Astrocyte (in vitro differentiated cells and primary cell): ENCODE measurements around the gene RNGTT. TPM values are rescaled to one million over a fixed set of nuclear protein-coding genes. Genes with fewer than 3 reads are reported as not detected.

Experiments used
- DNase-seq: peaks from one replicate; pipeline ENCODE4 v3.0.0-alpha.2; 2010; ENCODE audit warnings: low read depth
- FAIRE-seq: peaks from 2 replicates; lab custom pipeline; 2011; peaks lifted over from hg19 to GRCh38; lab: Jason Lieb, UNC
- H2AFZ ChIP-seq: 2 replicates; pipeline ENCODE4 v1.6.0; 2012; ENCODE audit warnings: low read depth, low read length, inconsistent platforms
- H3K27ac ChIP-seq: 2 replicates; pipeline ENCODE4 v1.5.1; 2011; ENCODE audit warnings: low read depth, low read length, inconsistent platforms
- H3K27me3 ChIP-seq: 2 replicates; pipeline ENCODE4 v1.6.0; 2011; ENCODE audit warnings: low read length, inconsistent platforms; ENCODE audit not compliant: insufficient read depth
- H3K36me3 ChIP-seq: 2 replicates; pipeline ENCODE4 v1.5.1; 2011; ENCODE audit warnings: low read length, inconsistent platforms; ENCODE audit not compliant: insufficient read depth
- H3K4me1 ChIP-seq: 2 replicates; pipeline ENCODE4 v1.5.1; 2011; ENCODE audit warnings: low read length, inconsistent platforms; ENCODE audit not compliant: insufficient read depth
- H3K4me2 ChIP-seq: 2 replicates; pipeline ENCODE4 v1.6.0; 2012; ENCODE audit warnings: low read length, inconsistent platforms
- H3K4me3 ChIP-seq: 2 replicates; pipeline ENCODE4 v1.5.1; 2011; ENCODE audit warnings: low read depth, mild to moderate bottlenecking, low read length, inconsistent platforms; ENCODE audit not compliant: insufficient read depth
- H3K79me2 ChIP-seq: 2 replicates; pipeline ENCODE4 v1.6.0; 2012; ENCODE audit warnings: mild to moderate bottlenecking, low read length, inconsistent platforms; ENCODE audit not compliant: insufficient read depth
- H3K9ac ChIP-seq: 2 replicates; pipeline ENCODE4 v1.6.0; 2012; ENCODE audit warnings: mild to moderate bottlenecking, low read length, inconsistent platforms
- H3K9me3 ChIP-seq: 2 replicates; pipeline ENCODE4 v1.5.1; 2012; ENCODE audit warnings: low read depth, mild to moderate bottlenecking, low read length, inconsistent platforms; ENCODE audit not compliant: insufficient read depth
- H4K20me1 ChIP-seq: 2 replicates; pipeline ENCODE4 v1.6.0; 2012; ENCODE audit warnings: low read length, inconsistent platforms; ENCODE audit not compliant: insufficient read depth
- H3K27ac Mint-ChIP-seq: one replicate; pipeline ENCODE4 v1.8.0; 2021; ENCODE audit warnings: mild to moderate bottlenecking, mixed read lengths; ENCODE audit not compliant: unreplicated experiment
- H3K27me3 Mint-ChIP-seq: one replicate; pipeline ENCODE4 v1.8.0; 2021; ENCODE audit warnings: low read depth, mixed read lengths; ENCODE audit not compliant: unreplicated experiment
- H3K36me3 Mint-ChIP-seq: one replicate; pipeline ENCODE4 v1.8.0; 2021; ENCODE audit warnings: low read depth, mixed read lengths; ENCODE audit not compliant: unreplicated experiment
- H3K4me1 Mint-ChIP-seq: one replicate; pipeline ENCODE4 v1.8.0; 2021; ENCODE audit warnings: low read depth, mixed read lengths; ENCODE audit not compliant: unreplicated experiment
- H3K4me3 Mint-ChIP-seq: one replicate; pipeline ENCODE4 v1.8.0; 2021; ENCODE audit warnings: mild to moderate bottlenecking, moderate library complexity, mixed read lengths; ENCODE audit not compliant: unreplicated experiment
- H3K9me3 Mint-ChIP-seq: one replicate; pipeline ENCODE4 v1.8.0; 2021; ENCODE audit warnings: mild to moderate bottlenecking, mixed read lengths; ENCODE audit not compliant: unreplicated experiment
- CTCF ChIP-seq: IDR thresholded peaks from 2 replicates; pipeline ENCODE4 v1.5.1; 2011; ENCODE audit warnings: low read depth, mild to moderate bottlenecking, inconsistent platforms, low read length, moderate library complexity; ENCODE audit not compliant: insufficient read depth
- EZH2 ChIP-seq: IDR thresholded peaks from 2 replicates; pipeline ENCODE4 v1.6.1; 2012; ENCODE audit warnings: mild to moderate bottlenecking, low read length, inconsistent platforms; ENCODE audit not compliant: insufficient read depth
- total RNA-seq: library from RNA; stranded (reverse); gene quantifications from 2 replicates; pipeline ENCODE4 v1.2.1, GENCODE V29; 2021

Gene RNGTT
- total RNA-seq, 1 donor from 2014 or later, result 16.0 TPM

DNA sequence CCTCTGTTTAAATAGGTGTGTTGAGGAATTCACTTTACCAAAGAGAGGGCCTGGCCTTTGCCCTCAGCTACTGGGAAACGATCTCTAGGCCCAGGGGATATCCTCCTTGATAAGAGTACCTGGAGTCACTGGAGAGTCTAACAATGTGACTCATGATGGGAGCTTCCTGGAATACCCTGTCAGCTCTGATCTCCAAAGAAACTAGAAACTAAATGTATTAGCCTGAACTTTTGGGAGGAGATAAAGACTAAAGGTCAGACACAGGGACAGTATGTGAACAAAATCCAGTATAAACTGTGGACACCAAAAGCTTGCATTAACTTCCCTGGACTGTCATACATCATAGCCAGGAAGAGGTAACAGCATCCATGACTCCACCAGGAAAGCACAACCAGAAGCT, 148.5 kb downstream of the RNGTT start:
- no peak for FAIRE-seq
- H3K9me3 ChIP-seq, result no peaks in the 10 kb centered on the region
- Mint-ChIP-seq H3K9me3 (peaks cover 2% of the 10 kb centered on the region), H3K27me3 (no peaks in the 10 kb centered on the region), H3K36me3 (peaks cover 4% of the 10 kb centered on the region), H3K4me1 (peaks cover 2% of the 10 kb centered on the region), H3K4me3 (no peak overlapping the region), H3K27ac (no peak overlapping the region)
- no peak overlapping the region for H3K4me3 ChIP-seq
- no peak overlapping the region for H3K4me2 ChIP-seq
- no peaks in the 10 kb centered on the region for H3K4me1 ChIP-seq
- H3K27me3 ChIP-seq, result no peaks in the 10 kb centered on the region
- H3K27ac ChIP-seq, result no peak overlapping the region
- no peaks in the 10 kb centered on the region for H3K36me3 ChIP-seq
- TF ChIP-seq EZH2 (no peak), CTCF (no peak)
- DNase-seq, result no peak
- peaks cover 4% of the 10 kb centered on the region for H4K20me1 ChIP-seq
- peaks cover 3% of the 10 kb centered on the region for H3K79me2 ChIP-seq
- H3K9ac ChIP-seq, result no peak overlapping the region
- H2AFZ ChIP-seq, result no peak overlapping the region

DNA sequence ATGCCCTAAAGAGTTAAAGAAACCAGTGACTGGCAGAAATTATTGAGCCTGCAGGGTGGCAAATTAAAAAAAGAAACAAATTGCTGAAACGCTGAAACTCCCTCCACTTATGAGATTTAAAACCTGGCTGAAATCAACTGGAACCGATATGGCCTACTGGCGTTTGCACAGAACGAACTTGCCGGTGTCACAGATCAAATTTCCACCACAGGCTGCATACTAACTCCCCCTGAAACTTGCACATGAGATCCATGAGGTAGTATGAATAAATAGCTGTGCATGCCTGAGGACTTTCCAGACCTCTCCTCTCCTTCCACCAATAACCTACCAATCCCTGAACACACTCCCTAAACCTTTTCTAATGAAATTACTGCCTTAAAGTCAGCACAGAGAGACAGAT, 150.4 kb downstream of the RNGTT start:
- Histone ChIP-seq H3K4me2 (no peak overlapping the region), H2AFZ (no peak overlapping the region), H3K36me3 (no peaks in the 10 kb centered on the region), H3K79me2 (no peaks in the 10 kb centered on the region), H3K9me3 (no peaks in the 10 kb centered on the region), H3K27ac (no peak overlapping the region), H3K9ac (no peak overlapping the region), H4K20me1 (no peaks in the 10 kb centered on the region), H3K27me3 (no peaks in the 10 kb centered on the region), H3K4me1 (no peaks in the 10 kb centered on the region), H3K4me3 (no peak overlapping the region)
- Mint-ChIP-seq H3K27ac (no peak overlapping the region), H3K9me3 (peaks cover 2% of the 10 kb centered on the region), H3K4me3 (no peak overlapping the region), H3K4me1 (peaks cover 2% of the 10 kb centered on the region), H3K36me3 (peaks cover 5% of the 10 kb centered on the region), H3K27me3 (no peaks in the 10 kb centered on the region)
- DNase-seq (no peak), FAIRE-seq (no peak)
- TF ChIP-seq CTCF, result no peak
- no peak for TF ChIP-seq EZH2

DNA sequence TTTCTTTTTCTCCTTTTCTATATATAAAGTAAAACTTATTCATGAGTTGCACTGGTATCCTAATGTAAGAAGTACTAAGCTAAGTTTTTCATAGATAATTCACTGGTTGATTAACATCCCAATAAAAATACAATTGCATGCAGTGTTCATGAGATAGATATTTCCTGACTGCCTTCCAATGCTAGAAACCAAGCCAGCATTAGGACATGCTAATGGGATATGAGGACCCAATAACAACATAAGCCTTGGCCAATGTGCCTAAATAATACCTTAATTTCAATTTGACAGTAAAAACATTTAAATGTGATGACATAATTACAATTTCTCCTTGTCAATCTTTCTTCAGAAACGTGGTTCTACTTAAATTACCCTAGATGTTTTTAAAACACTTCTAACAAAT, 152.7 kb downstream of the RNGTT start:
- no peak for FAIRE-seq
- no peak for DNase-seq
- TF ChIP-seq EZH2 (no peak), CTCF (no peak)
- no peak overlapping the region for H3K27ac Mint-ChIP-seq
- H3K36me3 Mint-ChIP-seq, result peaks cover 19% of the 10 kb centered on the region
- H3K4me3 ChIP-seq, result no peak overlapping the region
- no peak overlapping the region for H3K9ac ChIP-seq
- H3K4me3 Mint-ChIP-seq, result no peak overlapping the region
- H3K27me3 ChIP-seq, result no peaks in the 10 kb centered on the region
- H3K27me3 Mint-ChIP-seq, result no peaks in the 10 kb centered on the region
- H3K27ac ChIP-seq, result no peak overlapping the region
- no peaks in the 10 kb centered on the region for H4K20me1 ChIP-seq
- H3K79me2 ChIP-seq, result no peaks in the 10 kb centered on the region
- H3K4me2 ChIP-seq, result no peak overlapping the region
- no peaks in the 10 kb centered on the region for H3K4me1 ChIP-seq
- peaks cover 2% of the 10 kb centered on the region for H3K4me1 Mint-ChIP-seq
- peaks cover 11% of the 10 kb centered on the region for H3K9me3 Mint-ChIP-seq
- H2AFZ ChIP-seq, result no peak overlapping the region
- H3K36me3 ChIP-seq, result no peaks in the 10 kb centered on the region
- peaks cover 3% of the 10 kb centered on the region for H3K9me3 ChIP-seq
